Measurements from ENCODE around the gene ALPG. TPM values are rescaled to one million over a fixed set of nuclear protein-coding genes. Genes with fewer than 3 reads are reported as not detected.
"Not testable (repeated sequence)": the region's sequence is repeated elsewhere in the genome, so short reads cannot be mapped to it uniquely, and the experiment has no call there.

Gene ALPG
- total RNA-seq, 2 donors from 2014 or later: not detected

DNA sequence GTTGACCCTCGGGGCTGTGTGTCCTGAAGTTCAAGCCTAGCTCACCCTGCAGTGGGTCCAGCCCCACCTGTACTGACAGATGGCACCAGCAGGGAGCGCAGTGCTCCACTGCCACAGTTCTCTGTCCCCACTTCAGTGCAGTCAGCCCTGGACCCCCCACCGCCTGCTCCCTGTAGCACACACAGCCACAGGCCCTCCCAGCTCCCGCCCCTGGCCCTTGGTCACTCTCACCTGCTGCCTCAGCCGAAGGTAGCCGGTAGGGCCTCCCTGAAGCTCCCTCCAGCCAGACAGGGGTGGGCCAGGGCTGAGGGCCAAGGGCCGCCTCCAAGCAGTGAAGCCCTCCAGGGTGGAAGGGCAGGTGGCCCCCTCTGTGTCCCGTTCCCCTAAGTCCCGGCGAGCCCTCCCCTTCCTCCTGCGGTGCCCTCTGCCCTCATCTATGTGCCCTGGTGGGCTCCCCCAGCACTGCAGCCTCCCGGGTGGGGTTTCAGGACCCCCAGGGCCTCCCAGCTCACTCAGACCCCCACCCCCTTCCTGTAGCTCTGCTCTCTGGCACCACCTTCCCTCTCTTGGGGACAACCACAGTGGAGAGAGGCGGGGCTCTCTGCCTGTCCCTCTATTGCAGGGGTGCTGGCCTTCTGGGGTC is 38.9 kb upstream of the ALPG start:
- H3K4me1 Mint-ChIP-seq: peaks cover 10% of the 10 kb centered on the region
- no peaks in the 10 kb centered on the region for H3K9me3 Mint-ChIP-seq
- H3K4me3 ChIP-seq (ENCODE audit: low read length): no peak overlapping the region
- H3K36me3 Mint-ChIP-seq (ENCODE audit: low read depth): no peaks in the 10 kb centered on the region
- H3K4me1 ChIP-seq (ENCODE audit: control insufficient read depth, insufficient read depth, low read length): no peaks in the 10 kb centered on the region
- H3K27ac Mint-ChIP-seq: no peak overlapping the region
- H3K27ac ChIP-seq (ENCODE audit: low read depth, low read length): no peak overlapping the region
- DNase-seq: peak; percentile 96
- no peaks in the 10 kb centered on the region for H3K9me3 ChIP-seq (ENCODE audit: control insufficient read depth, low read length)
- no peaks in the 10 kb centered on the region for H3K27me3 Mint-ChIP-seq (ENCODE audit: insufficient read depth)
- WGBS, 2 experiments (ENCODE audit: insufficient coverage in 1 of 2, insufficient read length in 1 of 2): 60 to 83% methylated on average over 1 to 13 of the region's 13 CpGs
- H3K27me3 ChIP-seq (ENCODE audit: control insufficient read depth, insufficient read depth, low read length, poor library complexity, severe bottlenecking): no peaks in the 10 kb centered on the region
- TF ChIP-seq, protein P1, sequence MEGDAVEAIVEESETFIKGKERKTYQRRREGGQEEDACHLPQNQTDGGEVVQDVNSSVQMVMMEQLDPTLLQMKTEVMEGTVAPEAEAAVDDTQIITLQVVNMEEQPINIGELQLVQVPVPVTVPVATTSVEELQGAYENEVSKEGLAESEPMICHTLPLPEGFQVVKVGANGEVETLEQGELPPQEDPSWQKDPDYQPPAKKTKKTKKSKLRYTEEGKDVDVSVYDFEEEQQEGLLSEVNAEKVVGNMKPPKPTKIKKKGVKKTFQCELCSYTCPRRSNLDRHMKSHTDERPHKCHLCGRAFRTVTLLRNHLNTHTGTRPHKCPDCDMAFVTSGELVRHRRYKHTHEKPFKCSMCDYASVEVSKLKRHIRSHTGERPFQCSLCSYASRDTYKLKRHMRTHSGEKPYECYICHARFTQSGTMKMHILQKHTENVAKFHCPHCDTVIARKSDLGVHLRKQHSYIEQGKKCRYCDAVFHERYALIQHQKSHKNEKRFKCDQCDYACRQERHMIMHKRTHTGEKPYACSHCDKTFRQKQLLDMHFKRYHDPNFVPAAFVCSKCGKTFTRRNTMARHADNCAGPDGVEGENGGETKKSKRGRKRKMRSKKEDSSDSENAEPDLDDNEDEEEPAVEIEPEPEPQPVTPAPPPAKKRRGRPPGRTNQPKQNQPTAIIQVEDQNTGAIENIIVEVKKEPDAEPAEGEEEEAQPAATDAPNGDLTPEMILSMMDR (conservative IDR thresholded peaks at IDR 0.05): peak; percentile 80
- no peak overlapping the region for H3K9ac ChIP-seq (ENCODE audit: extremely low read depth, low read length, poor library complexity, severe bottlenecking)
- H3K4me3 Mint-ChIP-seq: no peak overlapping the region
- no peaks in the 10 kb centered on the region for H3K36me3 ChIP-seq (ENCODE audit: control insufficient read depth, insufficient read depth, low read length)

DNA sequence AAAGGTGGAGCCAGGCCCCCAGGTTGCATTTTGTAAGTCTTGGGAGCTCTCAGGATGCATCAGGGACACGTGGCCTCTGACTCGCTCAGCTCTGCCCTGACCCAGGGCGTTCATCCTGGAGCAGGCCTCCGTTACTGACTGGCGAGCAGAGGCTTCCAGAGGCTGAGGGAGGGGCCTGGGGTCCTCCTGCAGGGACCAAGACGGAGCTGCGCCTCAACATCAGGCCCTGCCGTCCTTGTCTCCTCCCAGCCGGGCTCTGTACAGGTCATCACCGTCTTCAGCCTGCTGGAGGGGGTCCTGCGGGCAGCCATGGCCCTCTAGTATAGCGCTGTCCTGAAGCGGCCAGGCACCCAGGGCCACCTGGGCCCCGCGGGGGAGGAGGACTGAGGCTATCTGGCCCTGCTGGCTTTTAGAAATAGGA is 38.3 kb upstream of the ALPG start:
- peaks cover 10% of the 10 kb centered on the region for H3K4me1 Mint-ChIP-seq
- no peaks in the 10 kb centered on the region for H3K27me3 Mint-ChIP-seq (ENCODE audit: insufficient read depth)
- DNase-seq: peak; percentile 67
- no peaks in the 10 kb centered on the region for H3K27me3 ChIP-seq (ENCODE audit: control insufficient read depth, insufficient read depth, low read length, poor library complexity, severe bottlenecking)
- 89 to 90% methylated on average over 11 to 15 of the region's 15 CpGs for WGBS, 2 experiments (ENCODE audit: insufficient coverage in 1 of 2, insufficient read length in 1 of 2)
- H3K4me1 ChIP-seq (ENCODE audit: control insufficient read depth, insufficient read depth, low read length): no peaks in the 10 kb centered on the region
- H3K9me3 Mint-ChIP-seq: no peaks in the 10 kb centered on the region
- no peaks in the 10 kb centered on the region for H3K36me3 ChIP-seq (ENCODE audit: control insufficient read depth, insufficient read depth, low read length)
- no peak overlapping the region for H3K4me3 ChIP-seq (ENCODE audit: low read length)
- H3K9me3 ChIP-seq (ENCODE audit: control insufficient read depth, low read length): no peaks in the 10 kb centered on the region
- H3K36me3 Mint-ChIP-seq (ENCODE audit: low read depth): no peaks in the 10 kb centered on the region
- no peak overlapping the region for H3K4me3 Mint-ChIP-seq
- no peak overlapping the region for H3K27ac ChIP-seq (ENCODE audit: low read depth, low read length)
- H3K9ac ChIP-seq (ENCODE audit: extremely low read depth, low read length, poor library complexity, severe bottlenecking): no peak overlapping the region
- no peak overlapping the region for H3K27ac Mint-ChIP-seq
- TF ChIP-seq, protein P1 (conservative IDR thresholded peaks at IDR 0.05): no peak

DNA sequence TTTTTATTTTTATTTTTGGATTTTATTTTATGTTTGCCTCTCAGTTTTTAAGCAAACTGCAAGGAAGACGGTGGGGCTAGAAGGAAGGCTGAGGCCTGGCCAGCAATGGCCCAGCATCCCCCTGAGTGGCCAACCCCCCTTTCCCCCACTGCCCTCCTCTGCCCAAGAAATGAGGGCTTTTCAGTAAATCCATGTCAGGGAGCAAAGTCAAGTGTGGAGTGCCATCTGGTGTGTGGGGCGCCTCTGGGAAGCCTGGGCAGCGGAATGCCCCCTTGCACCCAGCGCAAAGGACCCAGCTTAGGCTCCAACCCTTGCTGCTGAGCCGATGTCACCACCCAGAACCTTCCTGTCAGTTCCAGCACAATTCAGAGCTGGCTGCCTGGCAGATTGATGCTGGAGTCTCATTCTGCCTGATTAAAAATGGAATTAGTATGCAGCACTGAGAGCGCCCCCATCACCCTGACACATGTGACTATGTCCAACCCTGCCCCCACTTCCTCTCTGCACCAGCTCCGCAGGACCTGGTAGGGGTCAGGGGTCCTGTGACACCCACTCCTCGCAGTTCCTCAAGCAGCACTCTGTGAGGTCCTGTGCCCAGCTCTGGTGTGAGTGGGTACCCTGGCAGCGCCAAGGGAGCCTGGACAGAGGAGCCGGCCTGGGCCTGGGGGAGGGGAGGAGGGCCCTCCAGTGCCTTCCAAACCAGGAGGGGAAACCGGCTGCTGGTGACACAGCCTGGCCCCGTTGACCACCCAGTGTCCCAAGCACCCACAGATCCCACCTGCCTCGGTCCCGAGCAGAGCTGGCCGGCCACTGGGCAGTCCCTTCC is 37.3 kb upstream of the ALPG start:
- H3K27ac Mint-ChIP-seq: no peak overlapping the region
- H3K27ac ChIP-seq (ENCODE audit: low read depth, low read length): no peak overlapping the region

DNA sequence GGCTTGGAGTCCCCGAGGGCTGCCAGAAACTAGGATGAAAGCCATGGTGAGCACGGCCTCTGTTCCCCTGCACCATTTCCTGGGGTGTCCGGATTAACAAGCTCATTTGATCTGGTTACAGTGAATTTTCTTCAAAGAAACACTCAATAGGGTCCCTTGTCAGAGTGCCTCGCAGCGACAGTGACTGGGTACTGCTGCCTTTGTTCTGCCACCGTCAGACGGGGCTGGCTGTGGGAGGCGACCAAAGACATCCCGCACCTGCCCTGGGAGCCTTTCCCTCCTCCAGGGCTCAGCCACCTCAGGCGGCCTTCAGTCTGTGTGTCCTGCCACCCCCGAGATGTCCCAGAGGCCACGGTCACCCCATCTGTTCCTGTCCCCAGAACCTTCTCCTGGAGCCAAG is 36.6 kb upstream of the ALPG start:
- H3K27me3 Mint-ChIP-seq (ENCODE audit: insufficient read depth); DNase-seq: not testable (repeated sequence)
- WGBS, 2 experiments (ENCODE audit: insufficient coverage in 1 of 2, insufficient read length in 1 of 2): 31% methylated on average over 7 of the region's 12 CpGs; no CpG with 5 or more reads in 1 of the 2 experiments

More for the DNA sequence above, 37.3 kb upstream of the ALPG start:
- H3K36me3 Mint-ChIP-seq (ENCODE audit: low read depth): no peaks in the 10 kb centered on the region
- H3K9ac ChIP-seq (ENCODE audit: extremely low read depth, low read length, poor library complexity, severe bottlenecking): no peak overlapping the region
- TF ChIP-seq, protein P1 (conservative IDR thresholded peaks at IDR 0.05): no peak
- H3K9me3 ChIP-seq (ENCODE audit: control insufficient read depth, low read length): no peaks in the 10 kb centered on the region
- no peaks in the 10 kb centered on the region for H3K9me3 Mint-ChIP-seq
- no peak overlapping the region for H3K4me3 Mint-ChIP-seq
- H3K4me1 ChIP-seq (ENCODE audit: control insufficient read depth, insufficient read depth, low read length): no peaks in the 10 kb centered on the region
- no peaks in the 10 kb centered on the region for H3K36me3 ChIP-seq (ENCODE audit: control insufficient read depth, insufficient read depth, low read length)
- H3K27me3 Mint-ChIP-seq (ENCODE audit: insufficient read depth): no peaks in the 10 kb centered on the region
- DNase-seq: no peak
- no peak overlapping the region for H3K4me3 ChIP-seq (ENCODE audit: low read length)
- H3K4me1 Mint-ChIP-seq: peaks cover 10% of the 10 kb centered on the region
- H3K27me3 ChIP-seq (ENCODE audit: control insufficient read depth, insufficient read depth, low read length, poor library complexity, severe bottlenecking): no peaks in the 10 kb centered on the region
- WGBS, 2 experiments (ENCODE audit: insufficient coverage in 1 of 2, insufficient read length in 1 of 2): 87 to 89% methylated on average over 6 to 15 of the region's 15 CpGs

More for the DNA sequence above, 36.6 kb upstream of the ALPG start:
- not testable (repeated sequence) for H3K36me3 Mint-ChIP-seq (ENCODE audit: low read depth); H3K9me3 Mint-ChIP-seq; H3K36me3 ChIP-seq (ENCODE audit: control insufficient read depth, insufficient read depth, low read length); H3K4me1 Mint-ChIP-seq; H3K4me1 ChIP-seq (ENCODE audit: control insufficient read depth, insufficient read depth, low read length); H3K27ac ChIP-seq (ENCODE audit: low read depth, low read length); H3K4me3 ChIP-seq (ENCODE audit: low read length); H3K27ac Mint-ChIP-seq; H3K9me3 ChIP-seq (ENCODE audit: control insufficient read depth, low read length); H3K27me3 ChIP-seq (ENCODE audit: control insufficient read depth, insufficient read depth, low read length, poor library complexity, severe bottlenecking); H3K4me3 Mint-ChIP-seq; H3K9ac ChIP-seq (ENCODE audit: extremely low read depth, low read length, poor library complexity, severe bottlenecking)
